NCI-H1417 (cell line): Measurements from ENCODE around the gene NEDD8.
A peak's percentile ranks its signal among the peaks of the same experiment; 100 is the strongest.

Experiments used
- DNase-seq, 3 experiments: peaks; one replicate each; lab custom pipeline; 2025; lab: John Stamatoyannopoulos, UW

NEDD8 gene

GRCh38 chr14:24196071-24197055, 35.8 kb downstream of the NEDD8 start:
- DNase-seq = peak in 2 of 3 experiments; percentile 40 to 73

DNA sequence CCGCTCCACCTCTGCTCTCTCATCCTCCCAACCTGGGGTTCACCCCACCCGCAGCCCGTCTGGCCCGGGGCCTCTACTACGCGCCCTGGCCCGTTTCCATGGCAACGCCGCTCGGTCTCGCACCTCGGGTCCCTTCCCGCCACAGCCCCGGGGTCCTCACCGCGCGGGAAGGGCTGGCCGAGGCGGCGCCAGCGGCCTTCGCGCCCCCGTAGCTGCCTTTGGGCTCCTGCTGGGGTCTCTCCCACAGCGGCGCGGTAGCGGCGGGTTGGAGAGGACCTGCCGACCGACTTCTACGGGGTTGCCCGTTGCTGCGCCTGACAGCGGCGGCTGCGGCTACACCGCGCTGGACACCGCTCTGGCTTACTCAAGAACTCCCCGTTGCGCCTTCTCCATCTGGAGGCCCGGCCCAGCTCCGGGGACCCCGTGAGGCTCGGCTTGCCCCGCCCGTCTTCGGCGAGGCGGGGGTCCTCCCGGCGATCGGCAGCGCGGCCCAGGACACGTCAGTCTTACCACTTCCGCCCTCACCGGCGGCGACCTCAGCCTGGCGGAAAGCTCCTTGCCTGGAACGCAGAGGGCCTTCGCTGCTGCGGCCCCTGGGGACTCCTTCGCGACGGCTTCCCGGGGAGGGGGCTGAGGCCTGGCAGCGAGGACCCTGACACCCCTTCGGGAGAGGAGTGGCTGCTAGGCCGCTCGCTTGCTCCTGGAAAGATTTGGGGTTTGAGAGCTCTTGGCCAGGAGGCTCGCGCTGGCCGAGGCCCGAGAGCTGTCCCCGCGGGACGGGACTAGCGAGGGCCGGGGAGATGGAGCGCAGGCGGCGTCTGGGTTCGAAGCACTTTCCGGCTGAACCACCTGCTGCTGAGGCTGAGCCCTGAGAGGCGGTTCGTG, 36.7 kb downstream of the NEDD8 start, which contains the start of gene TM9SF1:
Gene TM9SF1 (minus strand): TSS at position 256 of the 885 bp plus-strand sequence. CDS start 422 bp downstream, outside the sequence.
- peak; percentile 85 to 93 (median 92) for DNase-seq

GRCh38 chr14:24194873-24195185, 37.3 kb downstream of the NEDD8 start:
- no peak for DNase-seq

- no peak for DNase-seq
These were observed 37.8 kb downstream of the NEDD8 start for GRCh38 chr14:24194186-24194872.

GRCh38 chr14:24192933-24193332, 39.2 kb downstream of the NEDD8 start:
- DNase-seq = no peak

DNA sequence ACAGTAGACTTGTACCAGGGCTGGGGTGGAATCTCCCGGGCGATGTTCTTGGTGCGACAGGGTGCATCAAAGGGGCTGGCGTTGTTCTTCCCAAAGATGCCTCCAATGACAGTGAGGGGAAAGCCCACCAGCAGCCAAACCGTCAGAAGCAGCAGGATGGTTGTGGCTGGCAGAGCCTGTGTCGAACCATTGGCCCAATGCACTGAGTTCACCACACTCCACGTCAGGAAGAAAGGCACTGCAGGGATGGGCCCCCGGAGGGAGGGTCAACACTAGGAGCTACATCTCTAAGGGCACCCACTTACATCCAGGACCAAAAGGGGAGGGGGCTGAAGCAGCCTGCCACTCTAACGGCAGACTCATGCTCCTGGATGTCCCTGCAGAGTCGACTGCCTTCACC, 41.8 kb downstream of the NEDD8 start:
- DNase-seq = no peak

- no peak for DNase-seq
These were observed 42.7 kb downstream of the NEDD8 start for GRCh38 chr14:24189460-24189859.

DNA sequence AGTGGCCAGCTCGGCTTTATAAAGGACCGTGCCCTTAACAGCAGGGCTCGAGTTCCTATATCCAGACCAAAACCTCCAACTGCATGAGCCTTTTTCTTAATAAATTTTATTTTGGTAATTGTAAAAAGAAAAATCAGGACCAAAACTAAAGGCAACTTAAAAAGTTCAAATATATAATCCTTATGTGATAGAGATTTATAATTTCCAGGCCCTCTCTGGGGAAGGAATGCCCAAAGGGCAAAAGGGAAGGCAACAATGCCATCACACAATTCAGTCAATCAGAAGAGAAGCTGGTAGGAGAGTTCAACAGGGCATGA, 43.1 kb downstream of the NEDD8 start:
- DNase-seq = no peak

GRCh38 chr14:24188251-24189058, 43.7 kb downstream of the NEDD8 start, which contains the start of gene IPO4:
IPO4 (minus strand) TSS chr14:24188816; CDS start chr14:24188787, 29 bp downstream.
- peak; percentile 96 to 99 (median 98) for DNase-seq

GRCh38 chr14:24187539-24187915, 44.6 kb downstream of the NEDD8 start:
- no peak for DNase-seq

DNA sequence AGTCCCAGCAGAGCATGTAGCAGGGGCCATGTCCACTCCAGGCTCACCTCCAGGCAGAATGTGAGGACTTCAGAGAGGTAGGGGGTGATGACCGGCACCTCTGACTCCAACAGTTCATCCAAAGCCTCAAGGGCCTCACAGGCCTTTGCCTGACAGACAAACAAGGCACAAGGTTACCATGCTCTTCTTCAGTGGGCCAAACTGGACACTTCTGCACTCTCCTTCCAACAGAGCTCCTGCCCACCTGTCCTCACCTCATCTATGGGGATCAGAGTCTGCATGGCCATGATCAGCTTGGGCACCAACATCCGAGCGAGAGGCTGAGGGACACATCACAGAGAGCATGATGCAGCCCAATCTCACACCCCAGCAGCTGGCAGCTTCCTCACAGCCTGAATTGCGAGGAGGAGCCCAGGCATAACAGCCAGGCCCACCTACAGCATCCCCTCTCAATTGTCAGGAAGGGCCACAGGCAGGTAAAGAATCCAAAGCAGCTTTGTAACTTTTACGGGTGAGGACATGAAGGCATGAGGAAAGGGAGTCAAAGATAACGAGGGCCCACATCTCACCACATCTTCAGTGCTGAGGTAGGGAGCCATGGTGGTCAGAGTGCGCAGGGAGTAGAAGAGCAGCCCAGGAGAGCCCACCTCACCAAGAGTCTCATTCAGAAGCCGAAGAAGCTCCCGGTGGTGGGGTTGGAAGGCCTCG, 45.2 kb downstream of the NEDD8 start:
- DNase-seq = no peak

DNA sequence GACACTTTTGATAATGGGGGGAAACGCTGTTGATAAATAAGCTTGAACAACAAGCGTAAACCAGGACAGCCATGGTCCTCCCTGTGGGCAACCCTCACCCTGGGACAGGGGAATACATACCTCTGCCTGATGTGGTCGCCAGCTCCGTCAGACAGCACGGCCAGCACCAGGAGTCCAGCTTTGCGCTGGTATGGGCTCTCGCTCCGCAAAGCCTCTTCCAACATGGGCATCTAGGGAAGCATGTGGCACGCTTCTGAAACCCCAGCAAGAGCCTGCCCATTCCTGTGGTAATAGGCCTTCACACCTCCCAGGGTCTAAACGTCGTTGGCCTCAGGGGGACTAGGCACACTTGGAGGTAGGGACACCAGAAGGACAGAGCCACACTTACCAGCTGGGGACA, 46.4 kb downstream of the NEDD8 start:
- DNase-seq = no peak

DNA sequence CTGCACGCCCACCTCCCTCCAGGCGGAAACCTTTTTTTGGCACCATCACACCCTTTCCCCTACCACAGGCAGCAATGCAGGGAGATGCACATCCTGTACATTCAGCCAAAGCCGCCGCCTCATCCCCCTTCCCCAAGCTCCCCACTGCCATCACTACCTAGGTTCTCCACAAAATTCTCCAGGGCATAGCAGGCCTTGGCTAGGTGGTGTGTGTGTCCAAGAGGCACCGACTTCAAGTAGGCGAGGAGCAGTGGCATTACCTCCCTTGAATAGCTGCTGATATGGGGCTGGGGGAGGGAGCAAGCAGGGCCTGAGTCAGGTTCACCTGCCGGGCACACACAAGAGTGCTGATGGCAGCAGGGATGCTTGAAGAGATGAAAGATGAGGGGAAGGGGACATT, 47.1 kb downstream of the NEDD8 start:
- DNase-seq = no peak

- no peak for DNase-seq
These were observed 47.8 kb downstream of the NEDD8 start for GRCh38 chr14:24184104-24184970.

DNA sequence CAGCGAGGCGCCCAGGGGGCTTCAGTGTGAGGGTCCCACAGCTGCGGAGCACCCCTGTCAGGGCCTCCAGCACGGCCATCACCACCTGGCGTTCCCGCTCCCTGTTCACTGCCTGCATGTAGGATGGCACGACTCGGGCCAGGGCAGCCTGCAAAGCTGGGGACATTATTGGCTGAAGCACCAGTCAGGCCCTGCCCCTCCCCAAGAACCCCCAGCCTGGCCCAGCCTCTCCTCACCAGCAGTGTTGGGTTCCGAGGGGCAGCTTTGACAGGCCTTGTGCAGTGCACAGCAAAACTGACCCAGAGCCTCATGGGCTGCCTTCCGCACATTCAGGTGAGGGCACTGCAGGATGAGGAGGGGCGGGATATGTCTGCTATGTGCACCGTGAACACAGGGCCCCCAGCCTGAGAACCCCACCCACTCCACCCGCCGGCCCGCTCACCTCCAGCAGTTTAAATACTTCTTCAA, 49.1 kb downstream of the NEDD8 start:
- DNase-seq = no peak

DNA sequence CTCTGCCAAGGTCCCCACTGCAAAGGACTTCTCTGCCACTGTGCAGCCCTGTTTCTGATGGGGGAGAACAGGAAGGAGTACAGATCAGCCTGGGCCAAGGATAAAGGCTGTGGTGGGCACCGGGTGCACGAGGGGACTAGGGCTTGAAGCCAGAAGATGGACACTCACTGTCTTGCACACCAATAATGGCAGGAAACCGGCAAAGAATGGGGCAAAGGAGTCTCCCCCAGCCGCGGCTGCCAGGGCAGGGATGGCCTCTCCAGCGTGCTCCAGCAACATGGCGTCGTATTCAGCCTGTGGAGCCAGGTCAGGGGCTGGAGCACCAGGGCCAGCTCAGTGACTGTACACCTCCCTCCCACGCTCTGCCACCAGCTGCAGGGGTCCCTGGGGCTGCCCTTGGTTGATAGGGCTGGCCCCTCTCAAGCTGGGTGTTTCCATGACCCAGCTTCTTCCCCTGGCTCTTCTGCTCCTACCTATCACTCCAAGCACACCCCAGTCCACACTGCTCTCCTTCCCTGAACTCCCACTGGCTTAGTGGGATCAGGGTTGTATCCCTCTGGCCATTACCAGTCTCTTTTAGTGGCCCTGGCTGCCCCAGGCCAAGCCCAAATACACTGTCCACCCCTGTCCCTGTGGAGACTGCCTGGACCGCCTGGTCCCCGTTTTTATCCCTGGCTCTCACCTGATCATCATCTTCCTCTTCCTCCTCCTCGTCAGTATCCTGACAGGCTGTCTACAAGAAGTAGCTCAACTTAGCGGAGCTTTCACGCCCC, 49.9 kb downstream of the NEDD8 start:
- no peak for DNase-seq

GRCh38 chr14:24181371-24182077, 50.6 kb downstream of the NEDD8 start:
- DNase-seq = no peak
